WI38 (cell line): ENCODE data around the gene KCNJ6.

ENCODE experiments used
- H3K4me3 ChIP-seq: 2 replicates; pipeline ENCODE4 v1.5.1; 2011; ENCODE audit warnings: low read depth, mild to moderate bottlenecking, control low read depth, low read length
- TF ChIP-seq, protein P1 (sequence below): IDR thresholded peaks from 2 replicates; pipeline ENCODE4 v1.5.1; 2012; ENCODE audit warnings: low read depth, mild to moderate bottlenecking, control low read depth, low read length

The KCNJ6 gene

DNA sequence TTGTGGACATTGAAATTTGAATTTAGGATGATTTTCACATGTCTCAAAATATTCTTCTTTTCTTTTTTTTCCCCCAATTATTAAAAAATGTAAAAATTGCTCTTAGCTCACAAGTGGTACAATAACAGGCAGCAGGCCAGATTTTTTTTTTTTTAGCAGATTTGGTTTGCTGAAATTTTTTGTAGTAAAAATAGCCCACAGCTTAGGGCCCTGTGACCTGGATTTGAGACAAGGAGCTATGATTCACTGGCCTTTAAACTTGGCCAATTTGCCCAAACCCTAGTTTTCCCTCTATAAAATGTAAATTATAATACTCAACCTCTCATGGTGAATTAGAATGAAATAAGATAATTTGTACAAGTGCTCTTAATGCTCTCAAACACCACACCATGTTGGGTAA, 295.9 kb downstream of the KCNJ6 start:
- TF ChIP-seq, protein P1, sequence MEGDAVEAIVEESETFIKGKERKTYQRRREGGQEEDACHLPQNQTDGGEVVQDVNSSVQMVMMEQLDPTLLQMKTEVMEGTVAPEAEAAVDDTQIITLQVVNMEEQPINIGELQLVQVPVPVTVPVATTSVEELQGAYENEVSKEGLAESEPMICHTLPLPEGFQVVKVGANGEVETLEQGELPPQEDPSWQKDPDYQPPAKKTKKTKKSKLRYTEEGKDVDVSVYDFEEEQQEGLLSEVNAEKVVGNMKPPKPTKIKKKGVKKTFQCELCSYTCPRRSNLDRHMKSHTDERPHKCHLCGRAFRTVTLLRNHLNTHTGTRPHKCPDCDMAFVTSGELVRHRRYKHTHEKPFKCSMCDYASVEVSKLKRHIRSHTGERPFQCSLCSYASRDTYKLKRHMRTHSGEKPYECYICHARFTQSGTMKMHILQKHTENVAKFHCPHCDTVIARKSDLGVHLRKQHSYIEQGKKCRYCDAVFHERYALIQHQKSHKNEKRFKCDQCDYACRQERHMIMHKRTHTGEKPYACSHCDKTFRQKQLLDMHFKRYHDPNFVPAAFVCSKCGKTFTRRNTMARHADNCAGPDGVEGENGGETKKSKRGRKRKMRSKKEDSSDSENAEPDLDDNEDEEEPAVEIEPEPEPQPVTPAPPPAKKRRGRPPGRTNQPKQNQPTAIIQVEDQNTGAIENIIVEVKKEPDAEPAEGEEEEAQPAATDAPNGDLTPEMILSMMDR, result no peak
- no peak overlapping the region for H3K4me3 ChIP-seq

DNA sequence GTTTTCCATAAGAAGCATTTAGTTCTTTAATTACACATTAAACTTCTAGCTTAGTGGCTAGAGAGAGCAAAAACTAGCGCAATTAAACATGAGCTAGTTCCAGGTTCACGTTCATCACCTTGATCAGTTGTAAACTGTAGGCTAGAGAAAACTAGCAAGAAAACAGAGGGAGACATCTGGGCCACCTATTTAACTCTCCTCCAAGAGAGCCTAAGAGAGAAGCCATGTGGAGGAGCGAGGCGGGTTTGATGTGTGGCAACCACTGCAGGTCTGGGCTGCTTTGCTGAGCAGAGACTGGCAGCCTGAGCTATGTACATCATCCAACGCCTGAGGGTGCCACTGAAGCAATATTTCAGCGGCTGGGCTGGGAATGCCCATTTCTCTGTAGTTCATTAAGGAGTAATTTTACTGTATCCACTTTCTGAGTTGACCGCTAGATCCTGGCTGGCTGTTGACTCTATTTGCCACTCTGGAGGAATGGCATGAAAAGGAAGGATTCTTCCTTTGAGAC, 296.7 kb downstream of the KCNJ6 start:
- TF ChIP-seq, protein P1, result no peak
- H3K4me3 ChIP-seq, result no peak overlapping the region

DNA sequence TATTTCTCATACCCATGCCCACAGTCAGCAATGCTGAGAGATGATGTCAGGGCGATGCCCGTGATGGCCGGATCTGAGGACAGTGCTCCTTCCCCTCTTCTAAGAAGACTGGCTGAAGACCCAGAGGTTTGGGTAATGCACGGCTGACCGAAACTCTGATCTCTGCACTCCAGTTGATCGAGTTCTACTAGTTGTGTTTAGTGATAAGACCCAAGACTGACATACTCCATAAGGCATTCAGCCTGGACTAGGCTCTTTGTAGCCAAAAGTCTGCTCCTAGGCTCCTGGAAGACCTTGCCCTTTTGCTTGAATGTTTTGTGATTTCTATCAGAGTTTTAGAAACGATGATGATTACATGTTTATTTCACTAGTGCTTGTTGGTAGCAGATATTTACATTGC, 298.2 kb downstream of the KCNJ6 start:
- no peak overlapping the region for H3K4me3 ChIP-seq
- TF ChIP-seq, protein P1, result no peak

DNA sequence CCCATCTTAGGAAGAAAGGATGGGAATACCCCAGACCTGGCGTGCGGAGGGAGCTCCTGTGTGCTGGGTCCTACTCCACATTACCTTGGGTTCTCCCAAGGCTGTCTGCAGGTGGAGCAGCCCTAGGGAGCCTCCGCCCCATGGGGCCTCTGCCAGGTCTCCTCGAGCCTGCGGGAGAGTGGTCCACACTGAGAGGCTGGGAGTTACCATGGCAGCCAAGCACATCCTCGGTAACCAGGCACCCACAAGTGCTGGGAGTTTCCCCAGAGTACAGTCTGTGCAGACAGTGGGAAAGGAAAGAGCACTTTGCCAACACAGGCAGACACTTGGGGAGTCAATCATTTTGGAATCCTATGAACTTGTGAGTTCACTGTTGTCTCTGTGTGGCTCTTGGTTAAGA, 300.3 kb downstream of the KCNJ6 start:
- TF ChIP-seq, protein P1, result no peak

DNA sequence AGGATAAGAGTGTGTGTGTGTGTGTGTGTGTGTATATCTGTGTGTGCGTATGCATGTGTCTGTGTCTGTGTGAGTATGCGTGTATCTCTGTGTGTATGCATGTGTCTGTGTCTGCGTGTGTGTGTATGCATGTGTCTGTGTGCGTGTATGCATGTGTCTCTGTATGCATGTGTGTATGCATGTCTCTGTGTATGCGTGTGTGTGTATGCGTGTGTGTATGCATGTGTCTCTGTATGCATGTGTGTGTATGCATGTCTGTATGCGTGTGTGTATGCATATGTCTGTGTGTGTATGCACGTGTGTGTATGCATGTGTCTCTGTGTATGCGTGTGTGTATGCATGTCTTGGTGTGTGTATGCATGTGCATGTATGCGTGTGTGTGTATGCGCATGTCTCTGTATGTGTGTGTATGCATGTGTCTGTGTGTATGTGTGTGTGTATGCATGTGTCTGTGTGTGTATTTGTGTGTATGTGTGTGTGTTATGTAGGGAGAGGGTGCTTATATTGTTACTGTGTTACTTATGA, 301.8 kb downstream of the KCNJ6 start:
- H3K4me3 ChIP-seq, result no peak overlapping the region

More for the DNA sequence above, 300.3 kb downstream of the KCNJ6 start:
- no peak overlapping the region for H3K4me3 ChIP-seq

DNA sequence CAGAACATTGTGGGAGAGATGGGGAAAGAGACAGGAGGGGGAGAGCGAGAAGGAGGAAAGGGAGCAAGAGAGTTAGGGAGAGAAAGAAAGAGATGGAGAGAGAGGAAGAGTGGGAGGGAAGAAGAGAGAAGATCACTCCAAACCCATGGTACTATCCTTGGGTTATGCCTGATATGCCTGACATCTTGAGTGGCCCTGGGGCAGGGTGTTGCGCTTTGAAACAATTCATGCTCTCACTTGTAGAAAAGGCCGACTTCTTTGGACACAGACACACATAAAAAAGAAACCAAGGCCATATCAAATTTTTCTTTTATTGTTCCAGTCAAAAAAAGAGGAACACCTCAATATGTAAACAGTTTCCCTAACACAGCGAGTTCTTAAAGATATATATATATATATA, 309.2 kb downstream of the KCNJ6 start:
- TF ChIP-seq, protein P1, result no peak
- H3K4me3 ChIP-seq, result no peak overlapping the region

More for the DNA sequence above, 301.8 kb downstream of the KCNJ6 start:
- TF ChIP-seq, protein P1, result no peak

DNA sequence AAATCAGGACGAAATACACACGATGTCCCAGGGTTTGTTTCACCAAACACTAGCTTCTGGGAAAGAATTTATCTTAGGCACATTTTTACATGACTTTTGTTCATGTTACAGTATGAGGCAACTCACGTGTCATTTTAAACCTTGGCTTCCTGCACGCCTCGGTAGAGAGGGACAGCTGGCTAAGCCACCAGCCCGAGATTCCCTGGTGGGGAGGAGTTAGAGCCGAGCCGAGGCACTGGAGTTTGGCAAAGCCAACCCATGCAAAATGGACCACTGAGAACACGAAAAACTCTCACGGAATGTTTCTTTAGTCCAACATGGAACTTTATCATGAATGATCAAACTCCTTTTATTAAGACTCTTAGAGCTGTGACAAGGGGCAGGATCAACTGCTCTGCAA, 309.7 kb downstream of the KCNJ6 start:
- TF ChIP-seq, protein P1, result no peak
- H3K4me3 ChIP-seq, result no peak overlapping the region
